GM12878 (cell line): ENCODE results near the gene NEGR1. TPM values are rescaled to one million over a fixed set of nuclear protein-coding genes. Genes with fewer than 3 reads are reported as not detected.

ENCODE experiments used
- ATAC-seq: fragments of 200-7000 bp; cut with Tn5 transposase; 3 replicates; pipeline ENCODE4 v1.9.1; 2020; ENCODE audit warnings: mild to moderate bottlenecking, moderate library complexity
- BruUV-seq: library from RNA; stranded (reverse); fragments of 400-500 nt; replicated peaks from 2 replicates; lab custom pipeline; 2021; lab: Mats Ljungman, UMichigan
- CTCF ChIA-PET: fragments of 300-600 bp; sonication (Branson Sonifier 250); formaldehyde crosslinking; extraction: SDS; loops from one replicate; lab custom pipeline; 2021; ENCODE audit warnings: inconsistent platforms; lab: Yijun Ruan, JAX
- POLR2A ChIA-PET: fragments of 350-600 bp; formaldehyde crosslinking; extraction: SDS; loops from one replicate; lab custom pipeline; 2021; ENCODE audit warnings: inconsistent platforms; lab: Charles Lee
- RAD21 ChIA-PET: fragments of 300-600 bp; sonication (Branson Sonifier 250); formaldehyde crosslinking; loops from one replicate; lab custom pipeline; 2023; ENCODE audit warnings: antibody characterized with exemption; ENCODE audit not compliant: unreplicated experiment; lab: Charles Lee
- SMC1A ChIA-PET: fragments of 300-600 bp; sonication (Branson Sonifier 250); formaldehyde crosslinking; loops from one replicate; lab custom pipeline; 2023; ENCODE audit not compliant: unreplicated experiment, uncharacterized antibody; lab: Charles Lee
- DNase-seq: peaks from one replicate; pipeline ENCODE4 v3.0.0-alpha.2; 2011; ENCODE audit warnings: low read depth, low spot score
- FAIRE-seq: peaks from 3 replicates; lab custom pipeline; 2011; peaks lifted over from hg19 to GRCh38; lab: Jason Lieb, UNC
- H2AFZ ChIP-seq: 2 replicates; pipeline ENCODE4 v1.6.0; 2011; ENCODE audit warnings: low read depth, low read length, control low read depth; ENCODE audit not compliant: control insufficient read depth
- H3K27ac ChIP-seq: 2 replicates; pipeline ENCODE4 v1.5.1; 2011; ENCODE audit warnings: control low read depth; ENCODE audit not compliant: control insufficient read depth, insufficient read depth
- H3K27me3 ChIP-seq, 2 experiments: replicated peaks in 1 of 2; 2 replicates each; pipeline versions ENCODE4 v1.6.0 to v1.6.1; 2011; ENCODE audit warnings: low read length in 1 of 2; ENCODE audit not compliant: control insufficient read depth in 2 of 2, insufficient read depth in 2 of 2
- H3K36me3 ChIP-seq, 2 experiments: 2 replicates each; pipeline ENCODE4 v1.5.1; 2011; ENCODE audit warnings: low read length in 1 of 2; ENCODE audit not compliant: control insufficient read depth in 2 of 2, insufficient read depth in 2 of 2
- H3K4me1 ChIP-seq: 2 replicates; pipeline ENCODE4 v1.6.1; 2011; ENCODE audit warnings: mild to moderate bottlenecking, low read length, moderate library complexity, mixed read lengths; ENCODE audit not compliant: control insufficient read depth, insufficient read depth
- H3K4me2 ChIP-seq: 2 replicates; pipeline ENCODE4 v1.6.0; 2011; ENCODE audit warnings: control low read depth; ENCODE audit not compliant: control insufficient read depth, insufficient read depth
- H3K4me3 ChIP-seq: fragments of 200-600 bp; sonication (generic); 2 replicates; pipeline ENCODE4 v1.5.1; 2016
- H3K79me2 ChIP-seq: 2 replicates; pipeline ENCODE4 v1.6.0; 2011; ENCODE audit warnings: low read length; ENCODE audit not compliant: control insufficient read depth, insufficient read depth
- H3K9ac ChIP-seq: 2 replicates; pipeline ENCODE4 v1.8.0; 2011; ENCODE audit warnings: low read length, control low read depth, mixed read lengths; ENCODE audit not compliant: control insufficient read depth, insufficient read depth
- H3K9me3 ChIP-seq: replicated peaks from 3 replicates; pipeline ENCODE4 v1.5.1; 2011; ENCODE audit warnings: mild to moderate bottlenecking, low read length; ENCODE audit not compliant: control insufficient read depth, insufficient read depth
- H4K20me1 ChIP-seq: 2 replicates; pipeline ENCODE4 v1.6.0; 2011; ENCODE audit not compliant: control insufficient read depth, insufficient read depth
- CBX5 ChIP-seq: sonication (generic); IDR thresholded peaks from 2 replicates; pipeline ENCODE4 v1.6.1; 2016; ENCODE audit warnings: low read depth, moderate library complexity, mild to moderate bottlenecking, inconsistent platforms
- JUNB ChIP-seq: IDR thresholded peaks from 2 replicates; pipeline ENCODE4 v1.6.1; 2016; ENCODE audit warnings: antibody characterized with exemption, mild to moderate bottlenecking
- MEF2B ChIP-seq: fragments of 450-650 bp; IDR thresholded peaks from 2 replicates; pipeline ENCODE4 v1.6.1; 2018; ENCODE audit warnings: mild to moderate bottlenecking, moderate library complexity; ENCODE audit not compliant: partially characterized antibody, poor library complexity, severe bottlenecking
- RELA ChIP-seq: fragments of 450-650 bp; IDR thresholded peaks from 2 replicates; pipeline ENCODE4 v1.8.0; 2014; ENCODE audit warnings: borderline replicate concordance; ENCODE audit not compliant: partially characterized antibody
- SIN3A ChIP-seq: IDR thresholded peaks from 2 replicates; pipeline ENCODE4 v1.6.1; 2012; ENCODE audit warnings: low read depth, low read length, improper control_type of control experiment
- STAT1 ChIP-seq: fragments of 450-650 bp; conservative IDR thresholded peaks from 2 replicates; pipeline ENCODE4 v1.6.1; 2014; ENCODE audit warnings: antibody characterized with exemption, mild to moderate bottlenecking
- TCF12 ChIP-seq: IDR thresholded peaks from 2 replicates; pipeline ENCODE4 v1.6.1; 2011; ENCODE audit warnings: low read depth, mild to moderate bottlenecking, low read length
- WGBS: methylation state at CpG from one replicate; pipeline ENCODE4 v1.1.6; 2016; ENCODE audit warnings: low lambda C conversion rate; ENCODE audit not compliant: insufficient replicate concordance, insufficient coverage; ENCODE audit errors: missing lambda C conversion rate; 5-methylcytosine and 5-hydroxymethylcytosine counted together
- in situ Hi-C: fragments of 300-500 bp; cut with MboI; formaldehyde crosslinking; loops from 9 replicates; pipeline ENCODE4 v1.14.3; 2018; ENCODE audit warnings: mixed read lengths
- intact Hi-C: fragments of 100-400 bp; cut with micrococcal nuclease; formaldehyde crosslinking; loops from one replicate; pipeline ENCODE4 v1.14.2; 2022; ENCODE audit not compliant: unreplicated experiment
- polyA plus RNA-seq, 11 experiments: library from polyadenylated mRNA; depleted of rRNA in 4 of 11; unstranded in 6 of 11; stranded (reverse) in 5 of 11; fragments of >200 nt; fragmentation: Nextera tagmentation in 4 of 11; fragmentation: Illumina TruSeq in 1 of 11; extraction: Ambion mirVana in 4 of 11; extraction: Trizol in 1 of 11; gene quantifications; 1 replicate in 1 of 11; 2 replicates in 10 of 11; pipeline versions ENCODE4 v1.2.1 to v1.2.3, GENCODE V29; 2011 to 2016; ENCODE audit warnings: inconsistent platforms in 2 of 11, missing spikeins in 2 of 11, low read depth in 1 of 11
- total RNA-seq, 4 experiments: library from RNA; depleted of rRNA in 3 of 4; stranded (reverse); fragments of >200 nt in 3 of 4; fragmentation: Illumina TruSeq in 1 of 4; extraction: Trizol in 1 of 4; gene quantifications; 2 replicates each; pipeline versions ENCODE4 v1.2.1 to v1.2.3, GENCODE V29; 2013 to 2021
- TF ChIP-seq, protein P1 (sequence below): fragments of 450-650 bp; IDR thresholded peaks from 2 replicates; pipeline ENCODE4 v1.6.1; 2014; ENCODE audit warnings: mild to moderate bottlenecking
- TF ChIP-seq, protein P2 (sequence below): fragments of 450-650 bp; IDR thresholded peaks from 2 replicates; pipeline ENCODE4 v1.6.1; 2017; ENCODE audit warnings: mild to moderate bottlenecking, moderate library complexity

The NEGR1 gene
- total and polyA plus RNA-seq, 10 of the 15 experiments (the other 5 are each of a cell fraction or from before 2014, with no cell fraction given): under 0.01 to 0.03 (median 0.01) TPM; not detected in 7

DNA sequence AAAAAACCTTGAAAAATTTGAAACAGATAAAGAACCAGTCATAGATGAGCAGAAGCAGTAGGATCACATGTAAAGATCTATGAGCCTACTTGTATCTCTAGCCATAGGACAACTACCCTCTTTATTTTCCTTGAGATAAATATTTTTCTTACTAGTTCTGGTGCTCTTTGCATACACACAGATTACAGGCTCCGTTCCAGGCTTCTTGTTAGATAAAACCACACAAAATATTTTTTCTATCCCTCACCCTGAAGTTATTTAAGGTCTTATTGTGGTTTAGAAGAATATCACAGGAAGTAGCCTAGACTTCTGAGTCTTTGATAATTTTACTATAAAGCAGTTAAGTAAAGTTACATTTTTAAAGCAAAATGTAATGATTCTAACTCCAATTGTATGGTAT, 512.2 kb downstream of the NEGR1 start:
- BruUV-seq: no TSS peak
- Histone ChIP-seq H3K27me3 (no peaks in the 10 kb centered on the region), H3K36me3 (no peaks in the 10 kb centered on the region), H3K27ac (no peak overlapping the region), H2AFZ (no peak overlapping the region), H3K79me2 (no peaks in the 10 kb centered on the region), H4K20me1 (no peaks in the 10 kb centered on the region), H3K4me2 (no peak overlapping the region), H3K9me3 (no peaks in the 10 kb centered on the region), H3K4me1 (no peaks in the 10 kb centered on the region), H3K4me3 (no peak overlapping the region), H3K9ac (no peak overlapping the region)
- no peak for DNase-seq
- CTCF ChIA-PET: no interaction called here
- intact Hi-C loops: no loop called here
- no peak for ATAC-seq
- SMC1A ChIA-PET: no interaction called here
- no peak for TF ChIP-seq SIN3A
- TF ChIP-seq, protein P1, sequence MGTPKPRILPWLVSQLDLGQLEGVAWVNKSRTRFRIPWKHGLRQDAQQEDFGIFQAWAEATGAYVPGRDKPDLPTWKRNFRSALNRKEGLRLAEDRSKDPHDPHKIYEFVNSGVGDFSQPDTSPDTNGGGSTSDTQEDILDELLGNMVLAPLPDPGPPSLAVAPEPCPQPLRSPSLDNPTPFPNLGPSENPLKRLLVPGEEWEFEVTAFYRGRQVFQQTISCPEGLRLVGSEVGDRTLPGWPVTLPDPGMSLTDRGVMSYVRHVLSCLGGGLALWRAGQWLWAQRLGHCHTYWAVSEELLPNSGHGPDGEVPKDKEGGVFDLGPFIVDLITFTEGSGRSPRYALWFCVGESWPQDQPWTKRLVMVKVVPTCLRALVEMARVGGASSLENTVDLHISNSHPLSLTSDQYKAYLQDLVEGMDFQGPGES: no peak
- no peak for TF ChIP-seq MEF2B
- no peak for TF ChIP-seq JUNB
- TF ChIP-seq STAT1: no peak
- TF ChIP-seq RELA: no peak
- TF ChIP-seq TCF12: no peak
- no peak for TF ChIP-seq CBX5
- TF ChIP-seq, protein P2, sequence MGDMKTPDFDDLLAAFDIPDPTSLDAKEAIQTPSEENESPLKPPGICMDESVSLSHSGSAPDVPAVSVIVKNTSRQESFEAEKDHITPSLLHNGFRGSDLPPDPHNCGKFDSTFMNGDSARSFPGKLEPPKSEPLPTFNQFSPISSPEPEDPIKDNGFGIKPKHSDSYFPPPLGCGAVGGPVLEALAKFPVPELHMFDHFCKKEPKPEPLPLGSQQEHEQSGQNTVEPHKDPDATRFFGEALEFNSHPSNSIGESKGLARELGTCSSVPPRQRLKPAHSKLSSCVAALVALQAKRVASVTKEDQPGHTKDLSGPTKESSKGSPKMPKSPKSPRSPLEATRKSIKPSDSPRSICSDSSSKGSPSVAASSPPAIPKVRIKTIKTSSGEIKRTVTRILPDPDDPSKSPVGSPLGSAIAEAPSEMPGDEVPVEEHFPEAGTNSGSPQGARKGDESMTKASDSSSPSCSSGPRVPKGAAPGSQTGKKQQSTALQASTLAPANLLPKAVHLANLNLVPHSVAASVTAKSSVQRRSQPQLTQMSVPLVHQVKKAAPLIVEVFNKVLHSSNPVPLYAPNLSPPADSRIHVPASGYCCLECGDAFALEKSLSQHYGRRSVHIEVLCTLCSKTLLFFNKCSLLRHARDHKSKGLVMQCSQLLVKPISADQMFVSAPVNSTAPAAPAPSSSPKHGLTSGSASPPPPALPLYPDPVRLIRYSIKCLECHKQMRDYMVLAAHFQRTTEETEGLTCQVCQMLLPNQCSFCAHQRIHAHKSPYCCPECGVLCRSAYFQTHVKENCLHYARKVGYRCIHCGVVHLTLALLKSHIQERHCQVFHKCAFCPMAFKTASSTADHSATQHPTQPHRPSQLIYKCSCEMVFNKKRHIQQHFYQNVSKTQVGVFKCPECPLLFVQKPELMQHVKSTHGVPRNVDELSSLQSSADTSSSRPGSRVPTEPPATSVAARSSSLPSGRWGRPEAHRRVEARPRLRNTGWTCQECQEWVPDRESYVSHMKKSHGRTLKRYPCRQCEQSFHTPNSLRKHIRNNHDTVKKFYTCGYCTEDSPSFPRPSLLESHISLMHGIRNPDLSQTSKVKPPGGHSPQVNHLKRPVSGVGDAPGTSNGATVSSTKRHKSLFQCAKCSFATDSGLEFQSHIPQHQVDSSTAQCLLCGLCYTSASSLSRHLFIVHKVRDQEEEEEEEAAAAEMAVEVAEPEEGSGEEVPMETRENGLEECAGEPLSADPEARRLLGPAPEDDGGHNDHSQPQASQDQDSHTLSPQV: no peak
- 0% methylated on average over 1 of the region's 1 CpG for WGBS
- POLR2A ChIA-PET: no interaction called here
- RAD21 ChIA-PET: no interaction called here
- FAIRE-seq: no peak
- in situ Hi-C loops: no loop called here
